GM21825 (cell line): Measurements from ENCODE around the gene OXGR1.
"Not testable (repeated sequence)": the region's sequence is repeated elsewhere in the genome, so short reads cannot be mapped to it uniquely, and the experiment has no call there.

ENCODE experiments used
- ATAC-seq: cut with Tn5 transposase; IDR thresholded peaks from one replicate; pipeline ENCODE4 v1.9.1; 2021; ENCODE audit warnings: mild to moderate bottlenecking, moderate library complexity; ENCODE audit not compliant: unreplicated experiment

Gene OXGR1

DNA sequence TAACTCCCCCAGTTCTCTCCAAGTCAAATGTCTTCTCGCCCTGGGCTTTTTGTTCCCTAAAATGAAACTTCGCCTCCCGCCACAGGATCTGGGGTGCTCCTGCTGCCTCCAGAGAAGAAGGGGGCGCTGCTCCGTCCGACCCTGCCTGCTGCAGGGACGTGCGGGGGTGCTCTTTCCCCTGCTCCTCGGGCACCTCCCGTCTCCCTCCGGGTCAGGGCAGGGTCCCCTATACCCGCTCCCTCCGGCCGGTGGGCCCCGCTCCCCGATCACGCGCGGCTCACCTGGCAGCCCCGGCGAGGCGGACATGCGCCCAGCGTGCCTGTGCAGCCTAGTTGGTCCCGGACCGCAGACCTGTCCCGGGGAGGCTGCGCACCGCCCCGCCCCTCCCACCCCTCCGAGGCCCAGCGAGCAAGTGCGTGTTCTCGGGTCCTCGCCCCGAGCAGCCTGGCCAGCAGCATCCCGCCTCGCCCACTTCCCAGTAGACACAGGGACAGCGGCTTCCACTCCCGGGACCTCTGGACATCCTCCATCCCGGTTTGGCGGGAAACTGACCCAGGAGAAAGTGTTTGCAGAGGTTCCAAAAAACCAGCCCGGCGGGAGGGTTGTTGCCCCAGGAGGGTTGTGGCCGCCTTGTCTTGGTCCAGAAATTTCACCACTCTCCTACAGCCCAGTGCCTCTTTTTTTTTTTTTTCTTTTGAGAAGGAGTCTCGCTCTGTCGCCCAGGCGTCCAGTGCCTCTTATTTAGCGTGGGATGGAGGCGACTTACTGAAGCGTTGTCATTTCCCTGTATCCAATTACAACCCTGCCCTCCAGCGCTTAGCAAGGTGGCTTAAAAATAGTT is at the start of gene OXGR1:
OXGR1 (minus strand) TSS at position 460 of the 841 bp plus-strand sequence. CDS start 6,717 bp downstream, outside the sequence.
- ATAC-seq: no peak

DNA sequence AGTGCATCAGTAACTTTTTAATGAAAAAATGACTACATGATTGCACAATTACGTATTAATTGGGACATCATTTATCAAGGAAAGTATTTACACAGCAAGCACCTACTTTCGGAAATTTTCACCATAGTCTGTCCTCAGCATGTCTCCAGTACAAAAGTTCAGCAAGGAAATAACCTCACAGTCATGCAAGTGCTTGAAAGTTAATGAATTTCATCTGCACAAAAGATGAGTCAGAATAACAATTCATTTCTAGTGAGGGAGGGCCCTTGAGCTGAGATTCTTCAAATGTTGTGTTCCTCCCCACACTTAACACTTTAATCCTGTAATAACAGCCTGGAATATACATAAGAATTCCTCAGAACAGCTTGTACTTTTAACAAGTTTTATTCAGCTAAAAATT is 49.0 kb upstream of the OXGR1 start:
- no peak for ATAC-seq

DNA sequence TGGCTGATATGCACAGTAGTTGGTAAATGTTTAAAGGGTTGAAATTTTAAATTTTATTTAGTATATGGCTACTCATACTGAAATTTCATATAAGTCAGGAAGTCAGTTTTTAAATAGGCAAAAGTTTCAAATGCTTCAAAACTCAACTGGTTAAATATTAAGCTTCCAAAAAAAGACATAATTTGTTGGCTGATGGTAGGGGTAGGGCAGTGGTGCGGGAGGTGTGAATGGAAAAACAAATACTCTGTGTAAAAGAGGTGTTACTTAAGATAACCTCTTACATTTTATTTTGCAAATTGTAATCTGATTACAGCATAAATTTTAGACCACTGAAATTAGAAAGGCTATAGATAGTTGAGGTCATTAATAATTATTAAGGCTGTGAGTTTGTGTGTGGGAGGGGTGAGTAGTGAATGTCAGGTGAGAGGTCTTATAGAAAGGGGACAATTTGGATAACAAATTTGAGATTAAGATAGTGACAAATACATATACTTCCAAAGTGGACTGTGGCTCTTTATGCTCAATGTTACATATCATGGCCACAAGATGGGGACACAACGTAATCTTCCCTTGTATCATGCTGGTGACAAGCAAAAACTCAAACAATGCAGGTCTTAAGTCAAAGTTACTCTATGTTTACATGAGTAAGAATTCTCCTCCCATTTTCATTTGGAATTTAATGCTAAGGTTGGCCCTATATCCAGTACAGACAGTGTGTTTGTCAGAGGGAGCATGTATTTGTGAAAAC is 36.6 kb upstream of the OXGR1 start:
- no peak for ATAC-seq

DNA sequence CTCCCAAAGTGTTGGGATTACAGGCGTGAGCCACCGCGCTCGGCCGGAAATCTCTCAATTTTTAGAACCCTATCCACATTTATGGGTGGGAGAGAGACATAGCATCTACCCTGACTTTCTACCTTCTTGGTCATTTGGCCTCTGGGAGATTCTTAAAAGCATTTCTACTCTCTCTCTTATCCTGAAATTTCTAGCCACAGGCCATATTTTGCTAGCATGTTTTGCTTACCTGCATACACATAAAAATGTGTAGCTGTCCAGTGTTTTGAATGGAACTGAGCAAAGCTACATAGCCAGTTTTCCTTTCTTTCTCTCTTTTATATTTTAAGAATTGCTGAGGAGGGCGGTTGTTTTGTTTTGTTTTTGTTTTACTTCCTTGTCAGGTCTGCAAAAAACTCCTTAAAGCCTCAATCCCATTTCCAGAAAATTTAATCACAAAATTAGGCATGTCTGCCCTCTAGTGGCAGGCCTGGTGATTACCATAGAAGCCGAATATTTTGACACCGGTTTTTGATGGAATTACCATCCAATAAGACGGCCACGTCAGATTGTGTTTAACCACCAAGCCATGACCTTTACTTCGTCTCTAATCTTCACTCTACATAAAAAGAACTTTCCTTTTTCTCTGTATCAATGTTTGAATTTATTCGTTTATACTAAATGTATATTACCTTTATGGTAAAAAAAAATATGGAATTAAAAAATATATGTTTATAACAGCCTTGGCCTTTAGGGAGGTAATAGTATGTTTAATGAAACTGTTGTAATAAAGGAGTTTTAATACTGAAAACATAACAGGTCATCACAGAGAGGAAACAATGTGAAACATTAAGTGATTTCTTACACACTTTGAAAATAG is 34.4 kb upstream of the OXGR1 start:
- no peak for ATAC-seq

DNA sequence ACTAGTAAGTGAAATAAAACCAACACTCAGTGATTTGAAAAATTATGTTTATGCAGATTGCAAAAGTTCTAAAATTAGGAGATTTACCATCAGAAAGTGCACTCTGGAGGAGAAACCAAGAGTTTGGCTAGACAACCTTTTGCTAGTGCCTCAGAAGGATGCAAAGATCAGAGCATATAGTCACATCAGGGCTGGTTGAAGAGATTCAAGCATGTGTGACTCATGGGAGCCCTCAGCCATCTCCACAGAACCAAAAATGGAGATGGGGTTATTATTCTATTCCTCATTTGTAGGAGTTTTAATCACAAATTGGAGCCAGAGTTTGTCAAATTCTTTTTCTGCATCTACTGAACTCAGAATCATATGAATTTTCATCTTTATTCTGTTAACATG is 32.9 kb upstream of the OXGR1 start:
- ATAC-seq: no peak

DNA sequence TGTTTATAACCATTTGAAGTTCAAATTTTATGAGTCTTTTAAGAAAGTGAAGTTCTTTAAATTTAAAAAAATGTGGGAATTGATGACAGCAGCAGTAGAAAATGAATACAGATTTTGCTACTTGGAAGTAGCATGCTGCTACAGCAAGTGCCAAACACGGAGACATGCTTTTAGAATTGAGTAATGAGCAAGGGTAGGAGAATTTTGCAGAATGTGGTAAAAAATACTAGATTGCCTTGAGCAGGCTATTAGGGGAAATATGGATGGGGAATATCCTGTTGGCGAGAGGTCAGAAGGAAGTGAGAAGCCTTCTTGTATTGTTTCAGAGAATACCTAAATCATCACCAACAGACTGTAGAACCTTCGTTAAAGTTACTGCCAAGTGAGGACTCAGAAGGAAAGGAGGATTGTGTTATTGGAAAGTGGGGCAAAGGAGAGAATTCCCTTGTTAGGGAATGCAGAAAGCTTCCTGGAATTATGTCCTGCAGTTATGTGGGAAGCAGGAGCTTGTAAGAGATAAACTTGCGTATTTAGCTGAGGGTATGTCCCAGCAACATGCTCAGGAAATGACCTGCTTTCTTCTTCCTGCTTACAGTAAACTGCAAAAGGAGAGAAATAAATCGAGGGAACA is 32.4 kb upstream of the OXGR1 start:
- ATAC-seq: no peak

DNA sequence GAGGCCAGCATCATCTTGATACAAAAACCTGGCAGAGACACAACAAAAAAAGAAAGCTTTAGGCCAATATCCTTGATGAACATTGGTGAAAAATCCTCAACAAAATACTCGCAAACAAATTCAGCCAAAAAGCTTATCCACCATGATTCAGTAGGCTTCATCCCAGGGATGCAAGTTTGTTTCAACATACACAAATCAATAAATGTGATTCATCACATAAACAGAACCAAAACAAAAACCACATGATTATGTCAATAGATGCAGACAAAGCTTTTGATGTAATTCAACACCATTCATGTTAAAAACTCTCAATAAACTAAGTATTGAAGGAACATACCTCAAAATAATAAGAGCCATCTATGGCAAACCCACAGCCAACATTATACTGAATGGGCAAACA is 29.5 kb upstream of the OXGR1 start:
- not testable (repeated sequence) for ATAC-seq

DNA sequence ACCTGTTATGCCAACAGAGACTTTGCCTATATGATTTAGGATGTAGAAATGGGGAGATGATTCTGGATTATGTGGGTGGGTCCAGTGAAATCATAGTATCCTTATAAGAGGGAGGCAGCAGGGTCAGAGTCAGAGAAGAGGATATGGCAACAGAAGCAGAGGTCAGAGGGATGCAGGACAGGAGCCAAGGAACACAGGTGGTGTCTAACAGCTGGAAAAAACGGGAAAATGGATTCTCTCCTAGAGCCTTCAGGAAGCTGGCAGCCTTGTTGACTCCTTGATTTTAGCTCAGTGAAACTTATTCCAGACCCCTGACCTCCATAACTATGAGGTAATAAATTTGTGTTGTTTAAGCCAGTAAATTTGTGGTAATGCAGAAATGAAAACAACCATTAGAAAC is 28.8 kb upstream of the OXGR1 start:
- no peak for ATAC-seq

DNA sequence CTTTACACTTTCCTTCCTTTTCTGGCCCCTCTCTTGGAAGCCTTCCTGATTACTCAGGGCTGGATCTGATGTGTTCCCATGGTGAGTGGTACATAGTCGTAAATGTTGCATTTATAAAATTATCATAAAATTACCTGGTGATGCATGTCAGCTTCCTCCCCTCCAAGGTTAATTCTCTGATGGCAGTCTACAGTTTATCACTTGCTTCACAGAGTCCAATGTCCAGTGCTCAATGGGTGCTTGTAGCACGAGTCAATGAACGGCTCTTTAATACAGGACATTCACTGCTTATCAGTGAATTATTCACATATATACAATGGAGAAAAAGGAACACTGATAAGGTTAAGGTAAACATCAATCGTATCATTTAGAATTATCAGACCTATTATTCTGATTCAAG is 27.0 kb upstream of the OXGR1 start:
- ATAC-seq: no peak

DNA sequence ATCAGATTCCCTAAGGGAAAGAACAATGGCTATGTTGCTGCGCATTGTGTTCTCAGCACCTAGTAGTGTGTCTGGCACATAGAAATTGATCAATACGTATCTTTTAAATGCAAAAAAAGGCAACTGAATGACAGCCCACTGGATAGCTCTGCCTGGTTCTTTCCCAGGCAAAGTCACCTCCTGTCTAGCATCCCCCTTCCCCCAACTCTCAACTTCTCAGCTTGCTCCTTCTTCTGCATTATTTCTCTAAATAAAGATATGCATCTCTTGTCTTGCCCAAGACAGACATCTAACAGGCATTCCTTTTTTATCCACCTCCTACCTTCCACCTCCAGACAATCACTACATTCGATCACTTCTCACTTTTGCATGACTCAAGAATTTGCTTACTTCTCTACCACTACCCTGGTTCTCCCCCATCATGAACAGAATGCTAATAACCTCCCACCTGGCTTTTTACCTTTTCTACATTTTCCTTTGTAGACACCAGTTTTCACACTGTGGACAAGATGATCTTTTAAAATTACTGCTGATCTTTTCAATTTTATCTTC is 26.5 kb upstream of the OXGR1 start:
- ATAC-seq: no peak

DNA sequence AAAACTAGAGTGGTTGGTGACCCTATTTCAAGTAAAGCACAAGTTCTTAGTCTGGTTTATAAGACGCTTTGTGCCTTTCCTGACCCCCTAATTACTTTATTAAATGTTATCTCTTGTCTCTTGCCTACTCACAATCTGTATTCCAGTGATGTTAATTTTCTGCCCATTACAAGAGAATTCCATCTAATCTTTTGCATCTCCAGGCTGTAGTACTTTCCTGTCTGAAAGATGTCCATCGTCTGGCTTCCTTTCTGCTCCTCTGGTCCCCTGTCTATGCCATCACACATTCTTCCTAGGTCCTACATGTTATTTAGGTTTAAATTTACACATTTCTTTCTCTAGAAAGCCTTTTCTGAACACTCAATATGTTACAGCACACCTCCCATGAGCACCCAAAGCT is 25.9 kb upstream of the OXGR1 start:
- ATAC-seq: no peak

DNA sequence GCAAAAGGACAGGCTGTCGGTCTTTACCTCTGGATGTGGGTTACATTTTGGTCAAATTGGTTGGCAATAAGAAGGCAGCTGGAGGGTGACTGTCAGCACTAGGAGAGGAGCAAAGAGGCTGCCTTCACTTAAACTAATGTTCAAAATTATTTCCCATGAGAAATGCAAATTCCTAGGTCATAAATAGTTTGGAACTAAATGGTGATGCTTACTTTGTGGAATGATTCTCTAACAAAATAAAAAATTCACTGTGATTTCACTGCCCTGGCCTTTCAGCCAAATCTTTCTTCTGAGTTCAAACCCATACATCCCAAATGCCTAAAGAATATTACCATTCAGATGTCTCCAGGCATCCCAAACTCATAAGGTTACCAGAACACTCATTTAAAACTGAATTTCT is 25.0 kb upstream of the OXGR1 start:
- no peak for ATAC-seq

DNA sequence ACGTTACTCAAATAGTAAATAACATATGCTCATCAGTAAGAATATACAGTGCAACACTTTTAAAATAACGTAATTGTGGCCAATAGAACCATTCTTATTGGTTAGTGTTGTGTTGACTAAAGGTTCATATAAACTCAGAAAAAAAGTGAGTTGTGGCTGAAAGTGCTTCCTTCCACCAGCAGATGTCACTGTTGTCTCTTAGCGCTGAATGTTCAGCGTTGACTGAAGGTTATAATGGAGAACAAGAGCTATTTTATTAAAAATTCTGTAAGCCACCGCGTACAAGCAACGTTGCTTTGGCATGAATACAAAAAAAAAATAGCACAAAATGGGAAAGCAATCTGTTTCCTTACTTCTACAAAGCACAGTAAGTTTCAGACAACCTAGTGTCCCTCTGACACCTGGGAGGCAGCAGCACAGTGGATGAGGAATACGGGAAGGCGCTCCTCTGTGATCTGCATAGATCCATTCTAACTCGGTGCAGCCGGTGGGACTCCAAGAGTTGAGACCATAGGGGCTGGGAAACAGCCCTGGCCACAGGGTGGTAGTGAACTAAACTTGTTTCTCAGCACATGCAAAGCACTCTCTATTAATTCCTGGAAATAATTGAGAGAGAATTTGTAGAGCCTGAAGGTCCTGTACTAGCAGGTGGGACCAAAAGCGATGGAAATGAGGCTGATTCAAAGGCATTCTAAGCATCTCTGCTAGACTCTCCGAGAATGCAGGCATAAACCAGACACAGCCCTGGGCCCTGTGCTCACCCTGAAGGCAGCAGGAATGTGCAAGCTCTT is 23.9 kb upstream of the OXGR1 start:
- no peak for ATAC-seq

DNA sequence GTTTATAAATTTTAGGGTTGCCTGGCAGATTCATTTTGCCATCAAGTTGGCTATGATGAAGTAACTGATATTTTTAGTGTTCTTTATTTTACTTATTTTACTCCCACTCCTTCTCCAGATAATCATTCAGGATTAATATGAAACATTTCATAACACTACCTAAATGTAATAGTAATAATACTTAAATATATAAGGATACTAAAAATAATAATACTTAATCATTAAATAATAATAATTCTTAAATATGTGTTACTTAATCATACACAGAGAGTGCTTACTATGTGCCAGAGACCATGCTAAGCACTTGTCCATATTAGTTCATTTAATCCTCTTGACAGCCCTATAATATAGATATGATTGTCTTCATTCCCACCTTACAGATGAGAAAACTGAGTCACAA is 23.0 kb upstream of the OXGR1 start:
- no peak for ATAC-seq

DNA sequence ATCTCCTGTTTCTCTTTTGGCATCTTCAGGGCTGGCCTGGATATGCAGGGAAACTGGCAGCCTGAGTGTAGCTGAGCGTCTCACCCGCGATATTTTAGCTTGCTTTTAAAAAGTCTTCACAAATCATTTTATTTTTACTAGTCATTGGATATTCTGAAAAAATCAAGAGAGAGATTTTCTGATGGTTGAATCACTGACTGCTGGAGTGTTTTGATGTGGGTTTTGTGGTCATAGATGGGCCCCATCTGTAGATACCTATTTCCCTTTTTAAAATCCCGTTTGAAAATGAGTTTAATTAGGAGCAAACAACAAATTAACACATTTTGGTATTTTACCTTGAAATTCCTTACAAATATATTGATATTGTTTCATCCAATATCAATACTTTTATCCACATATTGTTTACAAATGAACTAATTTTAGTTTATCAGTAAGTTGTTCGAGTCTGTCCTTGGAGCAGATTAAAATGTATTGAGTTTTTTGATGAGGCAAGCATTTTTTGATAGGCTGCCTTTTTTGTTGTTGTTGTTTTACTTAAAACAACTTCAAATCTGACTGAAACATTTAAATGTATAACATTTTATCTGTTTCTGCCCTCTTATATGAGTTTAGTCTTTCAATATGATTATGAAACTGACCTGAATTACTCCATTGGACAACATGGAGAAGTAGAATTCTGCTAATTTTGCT is 21.5 kb upstream of the OXGR1 start:
- no peak for ATAC-seq

DNA sequence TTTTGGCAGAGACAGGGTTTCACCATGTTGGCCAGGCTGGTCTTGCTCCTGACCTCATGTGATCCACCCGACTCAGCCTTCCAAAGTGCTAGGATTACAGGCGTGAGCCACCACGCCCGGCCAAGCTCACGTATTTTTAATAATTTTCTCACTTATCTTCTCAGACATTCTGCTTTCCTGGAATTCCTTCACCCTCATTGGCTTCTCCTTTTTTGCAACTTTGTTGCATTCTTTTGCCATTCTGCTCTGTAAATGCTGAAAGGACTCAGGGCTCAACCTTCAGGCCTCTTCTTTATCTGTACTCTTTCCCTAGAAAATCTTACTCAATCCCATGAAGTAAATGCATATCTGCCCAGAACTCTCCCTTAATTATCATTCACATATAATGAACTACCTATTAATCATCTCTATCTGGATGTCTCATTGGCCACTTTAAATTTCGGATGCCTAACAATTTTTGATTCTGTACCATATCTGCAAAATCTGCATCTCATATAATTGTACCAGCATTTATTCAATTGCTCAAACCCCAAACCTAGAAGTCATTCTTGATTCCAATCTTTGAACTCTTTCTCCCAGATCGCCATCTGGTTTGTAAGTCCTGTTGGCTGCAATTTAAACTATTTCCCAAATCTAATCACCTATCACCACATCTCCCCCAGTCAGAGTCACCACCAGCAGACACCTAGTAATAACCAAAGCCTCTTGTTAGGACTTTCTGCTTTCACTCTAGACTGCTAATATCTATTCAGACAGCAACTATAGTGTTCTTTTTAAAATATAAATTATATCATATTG is 18.2 kb upstream of the OXGR1 start:
- no peak for ATAC-seq

DNA sequence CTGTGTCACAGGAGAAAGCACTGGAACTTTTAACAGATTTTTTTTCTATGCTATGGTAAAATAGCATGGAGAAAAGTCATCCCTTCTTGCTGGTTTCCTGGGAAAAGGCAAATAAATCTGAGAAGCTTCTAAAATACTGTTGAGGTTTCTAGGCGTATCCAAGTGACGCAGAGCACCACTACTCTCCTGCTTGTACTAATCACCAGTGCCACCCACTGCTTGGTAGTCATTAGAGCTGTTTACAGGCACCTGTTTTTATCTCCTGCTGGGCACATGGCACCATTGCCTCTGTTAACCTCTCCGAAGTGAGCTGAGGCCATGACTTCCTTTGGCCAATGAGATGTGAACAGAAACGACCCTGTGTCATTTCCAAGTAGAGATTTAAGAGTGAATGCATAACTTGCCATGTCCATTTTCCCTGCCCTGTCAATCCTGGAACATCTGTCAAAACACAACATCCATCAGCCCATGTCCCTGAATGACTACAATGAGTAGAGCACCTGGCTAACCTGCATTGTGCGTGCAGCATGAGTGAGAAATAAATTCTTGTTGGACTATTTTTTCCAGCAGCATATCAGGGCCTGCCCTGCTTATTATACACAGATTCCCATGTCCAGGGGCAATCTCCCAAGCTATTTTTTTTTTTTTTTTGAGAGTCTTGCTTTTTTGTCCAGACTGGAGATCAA is 17.3 kb upstream of the OXGR1 start:
- no peak for ATAC-seq

DNA sequence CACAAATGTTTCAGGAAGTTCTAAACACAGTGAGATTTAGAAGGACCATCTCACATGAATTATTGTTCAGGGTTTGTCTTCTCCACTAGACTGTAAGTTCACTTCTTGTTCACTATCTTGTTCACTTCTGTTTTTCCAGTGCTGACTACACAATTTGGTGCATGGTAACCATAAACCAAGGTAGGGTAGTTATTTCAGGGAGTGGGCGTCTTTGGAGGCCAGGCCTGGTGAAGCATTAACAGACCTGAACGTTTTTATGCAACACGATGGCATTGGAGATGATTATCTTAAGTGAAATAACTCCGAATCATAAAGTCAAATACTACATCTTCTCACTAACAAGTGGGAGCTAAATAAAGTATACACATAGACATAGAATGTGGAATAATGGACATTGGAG is 14.4 kb upstream of the OXGR1 start:
- no peak for ATAC-seq
